Ishikawa (cell line): ENCODE results near the gene ATP1B1.

ENCODE experiments used
- CEBPB ChIP-seq: IDR thresholded peaks from 2 replicates; pipeline ENCODE4 v1.6.1; 2012
- EP300 ChIP-seq: IDR thresholded peaks from 2 replicates; pipeline ENCODE4 v1.6.1; 2012; ENCODE audit warnings: borderline replicate concordance
- RAD21 ChIP-seq: IDR thresholded peaks from 2 replicates; pipeline ENCODE4 v1.6.1; 2012; ENCODE audit warnings: low read depth
- REST ChIP-seq: IDR thresholded peaks from 2 replicates; pipeline ENCODE4 v1.6.1; 2012; ENCODE audit warnings: low read depth, mild to moderate bottlenecking
- TCF12 ChIP-seq: IDR thresholded peaks from 2 replicates; pipeline ENCODE4 v1.6.1; 2012; ENCODE audit warnings: low read depth
- USF1 ChIP-seq: IDR thresholded peaks from 2 replicates; pipeline ENCODE4 v1.6.1; 2012

- TF ChIP-seq RAD21 = no peak
- TF ChIP-seq EP300 = no peak
- no peak for TF ChIP-seq CEBPB
- no peak for TF ChIP-seq REST
- TF ChIP-seq TCF12 = no peak
- no peak for TF ChIP-seq USF1
Observed at GRCh38 chr1:169106921-169107602, 572 bp downstream of the ATP1B1 start.
